Measurements from ENCODE around the gene RRM2.

RRM2 gene

GRCh38 chr2:10175441-10175840 lies 52.9 kb downstream of the RRM2 start:
- no peak for DNase-seq

- no peak for DNase-seq
These were observed 56.2 kb downstream of the RRM2 start for GRCh38 chr2:10178751-10179150.

GRCh38 chr2:10179422-10179821 lies 56.9 kb downstream of the RRM2 start:
- DNase-seq, result no peak

- no peak for DNase-seq
These were observed 57.7 kb downstream of the RRM2 start for GRCh38 chr2:10180229-10180628.
